ENCODE measurements around the gene AHRR. TPM values are rescaled to one million over a fixed set of nuclear protein-coding genes. Genes with fewer than 3 reads are reported as not detected.
"Not testable (repeated sequence)": the region's sequence is repeated elsewhere in the genome, so short reads cannot be mapped to it uniquely, and the experiment has no call there.

AHRR gene
- total and polyA plus RNA-seq, 2 experiments from 2014 or later: 0.27 to 1.8 TPM

DNA sequence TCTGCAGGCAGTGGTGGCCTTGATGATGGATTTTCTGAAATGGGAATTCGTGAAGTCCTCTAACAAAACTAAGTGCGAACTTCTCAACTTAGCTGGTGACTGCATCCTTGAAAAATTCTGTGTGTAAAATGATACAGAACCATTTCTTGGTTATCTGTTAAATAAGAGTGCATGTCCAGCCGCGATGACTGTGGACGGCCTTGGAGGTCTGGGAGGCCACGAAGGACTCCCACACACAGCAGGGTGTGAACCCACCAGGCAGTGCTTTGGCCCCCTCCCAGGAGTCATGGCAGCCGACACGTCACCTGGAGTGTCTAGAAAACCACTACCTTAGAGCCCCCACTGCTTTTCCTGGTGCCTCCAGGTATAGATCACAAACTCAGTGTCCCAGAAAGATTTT, 17.8 kb upstream of the AHRR start:
- not testable (repeated sequence) for H3K9me2 ChIP-seq (ENCODE audit: insufficient read depth); H3K36me3 ChIP-seq (ENCODE audit: insufficient read depth); H3K27me3 Mint-ChIP-seq (ENCODE audit: insufficient read depth, low read depth, poor library complexity); H3K4me1 ChIP-seq (ENCODE audit: insufficient read depth); ATAC-seq; H3K4me3 ChIP-seq; H2AFZ ChIP-seq; H4K20me1 ChIP-seq (replicated peaks; ENCODE audit: insufficient read depth); H3K4me3 Mint-ChIP-seq; H3K27me3 ChIP-seq (ENCODE audit: insufficient read depth); DNase-seq (ENCODE audit: low spot score); H3K79me2 ChIP-seq (replicated peaks; ENCODE audit: insufficient read depth); H3K4me2 ChIP-seq; H3F3A ChIP-seq (replicated peaks; ENCODE audit: low read depth); H3K27ac Mint-ChIP-seq; H3K9me3 Mint-ChIP-seq; H3K27ac ChIP-seq (ENCODE audit: low read depth)
- peaks cover 13% of the 10 kb centered on the region for H3K36me3 Mint-ChIP-seq (ENCODE audit: low read depth)
- peaks cover 43% of the 10 kb centered on the region for H3K4me1 Mint-ChIP-seq

DNA sequence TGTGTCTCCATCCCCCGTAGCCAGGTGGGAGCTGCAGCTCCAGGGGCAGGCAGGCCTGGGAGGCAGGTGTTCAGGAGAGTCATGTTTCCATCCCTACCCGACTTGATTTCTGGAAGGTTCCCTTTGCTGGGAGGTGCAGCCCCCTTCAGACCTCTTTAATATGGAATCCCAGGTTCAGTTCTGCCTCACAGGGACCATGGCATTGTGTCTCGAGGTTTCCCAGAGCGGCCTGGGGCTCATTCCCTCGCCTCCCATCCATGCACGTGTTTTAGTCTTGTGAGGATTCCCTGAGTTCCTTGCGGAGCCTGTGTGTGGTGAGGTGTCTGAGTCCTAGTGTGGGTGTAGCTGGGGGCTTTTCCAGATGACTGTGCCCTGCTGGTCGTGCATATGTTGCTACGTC, 16.5 kb upstream of the AHRR start:
- no peak for ATAC-seq
- Histone ChIP-seq H3K4me1 (ENCODE audit: insufficient read depth) (no peaks in the 10 kb centered on the region), H3K9me2 (ENCODE audit: insufficient read depth) (no peaks in the 10 kb centered on the region), H3F3A (replicated peaks; ENCODE audit: low read depth) (no peaks in the 10 kb centered on the region), H3K27ac (ENCODE audit: low read depth) (no peak overlapping the region), H2AFZ (no peak overlapping the region), H3K27me3 (ENCODE audit: insufficient read depth) (no peaks in the 10 kb centered on the region), H3K4me2 (no peak overlapping the region), H3K4me3 (no peak overlapping the region), H3K79me2 (replicated peaks; ENCODE audit: insufficient read depth) (peaks cover 4% of the 10 kb centered on the region), H3K36me3 (ENCODE audit: insufficient read depth) (no peaks in the 10 kb centered on the region), H4K20me1 (replicated peaks; ENCODE audit: insufficient read depth) (no peaks in the 10 kb centered on the region; the same call in 1 of the 2 replicates)
- Mint-ChIP-seq H3K36me3 (ENCODE audit: low read depth) (peaks cover 13% of the 10 kb centered on the region), H3K9me3 (no peaks in the 10 kb centered on the region; the same call in 2 of the 3 replicates), H3K4me1 (peaks cover 40% of the 10 kb centered on the region), H3K27ac (no peak overlapping the region; the same call in 1 of the 2 replicates), H3K4me3 (no peak overlapping the region), H3K27me3 (ENCODE audit: insufficient read depth, low read depth, poor library complexity) (peaks cover 4% of the 10 kb centered on the region)
- TF ChIP-seq, protein P1, sequence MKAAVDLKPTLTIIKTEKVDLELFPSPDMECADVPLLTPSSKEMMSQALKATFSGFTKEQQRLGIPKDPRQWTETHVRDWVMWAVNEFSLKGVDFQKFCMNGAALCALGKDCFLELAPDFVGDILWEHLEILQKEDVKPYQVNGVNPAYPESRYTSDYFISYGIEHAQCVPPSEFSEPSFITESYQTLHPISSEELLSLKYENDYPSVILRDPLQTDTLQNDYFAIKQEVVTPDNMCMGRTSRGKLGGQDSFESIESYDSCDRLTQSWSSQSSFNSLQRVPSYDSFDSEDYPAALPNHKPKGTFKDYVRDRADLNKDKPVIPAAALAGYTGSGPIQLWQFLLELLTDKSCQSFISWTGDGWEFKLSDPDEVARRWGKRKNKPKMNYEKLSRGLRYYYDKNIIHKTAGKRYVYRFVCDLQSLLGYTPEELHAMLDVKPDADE (IDR thresholded peaks at IDR 0.05): no peak
- no peak for TF ChIP-seq JUNB (IDR thresholded peaks at IDR 0.05; ENCODE audit: unreplicated experiment)
- TF ChIP-seq EZH2phosphoT487 (IDR thresholded peaks at IDR 0.05; ENCODE audit: unreplicated experiment): no peak
- TF ChIP-seq, protein P2, sequence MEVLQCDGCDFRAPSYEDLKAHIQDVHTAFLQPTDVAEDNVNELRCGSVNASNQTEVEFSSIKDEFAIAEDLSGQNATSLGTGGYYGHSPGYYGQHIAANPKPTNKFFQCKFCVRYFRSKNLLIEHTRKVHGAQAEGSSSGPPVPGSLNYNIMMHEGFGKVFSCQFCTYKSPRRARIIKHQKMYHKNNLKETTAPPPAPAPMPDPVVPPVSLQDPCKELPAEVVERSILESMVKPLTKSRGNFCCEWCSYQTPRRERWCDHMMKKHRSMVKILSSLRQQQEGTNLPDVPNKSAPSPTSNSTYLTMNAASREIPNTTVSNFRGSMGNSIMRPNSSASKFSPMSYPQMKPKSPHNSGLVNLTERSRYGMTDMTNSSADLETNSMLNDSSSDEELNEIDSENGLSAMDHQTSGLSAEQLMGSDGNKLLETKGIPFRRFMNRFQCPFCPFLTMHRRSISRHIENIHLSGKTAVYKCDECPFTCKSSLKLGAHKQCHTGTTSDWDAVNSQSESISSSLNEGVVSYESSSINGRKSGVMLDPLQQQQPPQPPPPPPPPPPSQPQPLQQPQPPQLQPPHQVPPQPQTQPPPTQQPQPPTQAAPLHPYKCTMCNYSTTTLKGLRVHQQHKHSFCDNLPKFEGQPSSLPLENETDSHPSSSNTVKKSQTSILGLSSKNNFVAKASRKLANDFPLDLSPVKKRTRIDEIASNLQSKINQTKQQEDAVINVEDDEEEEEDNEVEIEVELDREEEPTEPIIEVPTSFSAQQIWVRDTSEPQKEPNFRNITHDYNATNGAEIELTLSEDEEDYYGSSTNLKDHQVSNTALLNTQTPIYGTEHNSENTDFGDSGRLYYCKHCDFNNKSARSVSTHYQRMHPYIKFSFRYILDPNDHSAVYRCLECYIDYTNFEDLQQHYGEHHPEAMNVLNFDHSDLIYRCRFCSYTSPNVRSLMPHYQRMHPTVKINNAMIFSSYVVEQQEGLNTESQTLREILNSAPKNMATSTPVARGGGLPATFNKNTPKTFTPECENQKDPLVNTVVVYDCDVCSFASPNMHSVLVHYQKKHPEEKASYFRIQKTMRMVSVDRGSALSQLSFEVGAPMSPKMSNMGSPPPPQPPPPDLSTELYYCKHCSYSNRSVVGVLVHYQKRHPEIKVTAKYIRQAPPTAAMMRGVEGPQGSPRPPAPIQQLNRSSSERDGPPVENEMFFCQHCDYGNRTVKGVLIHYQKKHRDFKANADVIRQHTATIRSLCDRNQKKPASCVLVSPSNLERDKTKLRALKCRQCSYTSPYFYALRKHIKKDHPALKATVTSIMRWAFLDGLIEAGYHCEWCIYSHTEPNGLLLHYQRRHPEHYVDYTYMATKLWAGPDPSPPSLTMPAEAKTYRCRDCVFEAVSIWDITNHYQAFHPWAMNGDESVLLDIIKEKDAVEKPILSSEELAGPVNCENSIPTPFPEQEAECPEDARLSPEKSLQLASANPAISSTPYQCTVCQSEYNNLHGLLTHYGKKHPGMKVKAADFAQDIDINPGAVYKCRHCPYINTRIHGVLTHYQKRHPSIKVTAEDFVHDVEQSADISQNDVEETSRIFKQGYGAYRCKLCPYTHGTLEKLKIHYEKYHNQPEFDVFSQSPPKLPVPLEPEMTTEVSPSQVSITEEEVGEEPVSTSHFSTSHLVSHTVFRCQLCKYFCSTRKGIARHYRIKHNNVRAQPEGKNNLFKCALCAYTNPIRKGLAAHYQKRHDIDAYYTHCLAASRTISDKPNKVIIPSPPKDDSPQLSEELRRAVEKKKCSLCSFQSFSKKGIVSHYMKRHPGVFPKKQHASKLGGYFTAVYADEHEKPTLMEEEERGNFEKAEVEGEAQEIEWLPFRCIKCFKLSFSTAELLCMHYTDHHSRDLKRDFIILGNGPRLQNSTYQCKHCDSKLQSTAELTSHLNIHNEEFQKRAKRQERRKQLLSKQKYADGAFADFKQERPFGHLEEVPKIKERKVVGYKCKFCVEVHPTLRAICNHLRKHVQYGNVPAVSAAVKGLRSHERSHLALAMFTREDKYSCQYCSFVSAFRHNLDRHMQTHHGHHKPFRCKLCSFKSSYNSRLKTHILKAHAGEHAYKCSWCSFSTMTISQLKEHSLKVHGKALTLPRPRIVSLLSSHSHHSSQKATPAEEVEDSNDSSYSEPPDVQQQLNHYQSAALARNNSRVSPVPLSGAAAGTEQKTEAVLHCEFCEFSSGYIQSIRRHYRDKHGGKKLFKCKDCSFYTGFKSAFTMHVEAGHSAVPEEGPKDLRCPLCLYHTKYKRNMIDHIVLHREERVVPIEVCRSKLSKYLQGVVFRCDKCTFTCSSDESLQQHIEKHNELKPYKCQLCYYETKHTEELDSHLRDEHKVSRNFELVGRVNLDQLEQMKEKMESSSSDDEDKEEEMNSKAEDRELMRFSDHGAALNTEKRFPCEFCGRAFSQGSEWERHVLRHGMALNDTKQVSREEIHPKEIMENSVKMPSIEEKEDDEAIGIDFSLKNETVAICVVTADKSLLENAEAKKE (CRISPR knock-in tag; IDR thresholded peaks at IDR 0.05): no peak
- no peak for DNase-seq (ENCODE audit: low spot score)
